Measurements from ENCODE around the gene SLC9C2.

DNA sequence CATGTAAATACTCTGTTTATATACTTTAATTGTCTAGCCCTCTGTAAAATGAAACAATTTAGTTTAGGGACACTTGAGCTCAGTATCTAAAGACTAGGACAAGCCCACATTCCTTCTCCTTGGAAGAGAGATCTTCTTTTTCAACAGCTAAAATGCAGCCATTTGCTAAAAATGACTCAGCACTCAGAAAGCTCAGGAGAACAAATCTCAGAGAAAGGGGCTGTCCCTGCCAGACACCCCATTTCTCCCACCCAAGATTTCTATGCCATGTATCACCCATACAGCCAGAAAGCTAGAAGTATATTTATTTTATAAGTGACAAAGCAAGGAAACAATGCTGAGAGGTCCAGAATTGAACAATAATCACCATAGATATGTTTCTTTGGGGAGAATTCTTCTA, 148.9 kb downstream of the SLC9C2 start:
- TF ChIP-seq, protein P1, sequence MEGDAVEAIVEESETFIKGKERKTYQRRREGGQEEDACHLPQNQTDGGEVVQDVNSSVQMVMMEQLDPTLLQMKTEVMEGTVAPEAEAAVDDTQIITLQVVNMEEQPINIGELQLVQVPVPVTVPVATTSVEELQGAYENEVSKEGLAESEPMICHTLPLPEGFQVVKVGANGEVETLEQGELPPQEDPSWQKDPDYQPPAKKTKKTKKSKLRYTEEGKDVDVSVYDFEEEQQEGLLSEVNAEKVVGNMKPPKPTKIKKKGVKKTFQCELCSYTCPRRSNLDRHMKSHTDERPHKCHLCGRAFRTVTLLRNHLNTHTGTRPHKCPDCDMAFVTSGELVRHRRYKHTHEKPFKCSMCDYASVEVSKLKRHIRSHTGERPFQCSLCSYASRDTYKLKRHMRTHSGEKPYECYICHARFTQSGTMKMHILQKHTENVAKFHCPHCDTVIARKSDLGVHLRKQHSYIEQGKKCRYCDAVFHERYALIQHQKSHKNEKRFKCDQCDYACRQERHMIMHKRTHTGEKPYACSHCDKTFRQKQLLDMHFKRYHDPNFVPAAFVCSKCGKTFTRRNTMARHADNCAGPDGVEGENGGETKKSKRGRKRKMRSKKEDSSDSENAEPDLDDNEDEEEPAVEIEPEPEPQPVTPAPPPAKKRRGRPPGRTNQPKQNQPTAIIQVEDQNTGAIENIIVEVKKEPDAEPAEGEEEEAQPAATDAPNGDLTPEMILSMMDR (IDR thresholded peaks at IDR 0.05): no peak
- TF ChIP-seq POLR2A (IDR thresholded peaks at IDR 0.05) (no peak), EP300 (IDR thresholded peaks at IDR 0.05) (no peak)
